Left ventricle myocardium inferior (tissue), 1 donor: ENCODE measurements around the gene RRP1B. TPM values are rescaled to one million over a fixed set of nuclear protein-coding genes. Genes with fewer than 3 reads are reported as not detected.

ENCODE experiments used
- DNase-seq: peaks from one replicate; pipeline ENCODE4 v3.0.0-alpha.2; 2020
- H3K27ac ChIP-seq: fragments of 200-600 bp; replicated peaks from 2 replicates; pipeline ENCODE4 v1.8.0; 2021
- H3K27me3 ChIP-seq: fragments of 200-600 bp; 2 replicates; pipeline ENCODE4 v1.8.0; 2021; ENCODE audit warnings: low read depth
- H3K36me3 ChIP-seq: fragments of 200-600 bp; 2 replicates; pipeline ENCODE4 v1.8.0; 2021
- H3K4me1 ChIP-seq: fragments of 200-600 bp; 2 replicates; pipeline ENCODE4 v1.8.0; 2021
- H3K4me3 ChIP-seq: fragments of 200-600 bp; 2 replicates; pipeline ENCODE4 v1.8.0; 2021; ENCODE audit warnings: mild to moderate bottlenecking, moderate library complexity
- H3K9me3 ChIP-seq: fragments of 200-600 bp; replicated peaks from 2 replicates; pipeline ENCODE4 v1.8.0; 2021
- CTCF ChIP-seq: fragments of 200-600 bp; IDR thresholded peaks from 2 replicates; pipeline ENCODE4 v1.8.0; 2021; ENCODE audit warnings: antibody characterized with exemption, mild to moderate bottlenecking, borderline replicate concordance
- intact Hi-C: fragments of 100-400 bp; cut with micrococcal nuclease; formaldehyde crosslinking; loops from one replicate; pipeline ENCODE4 v1.11.0; 2022
- total RNA-seq: library from RNA; stranded (reverse); fragmentation: NEBNext Ultra II Directional; extraction: Animal tissue kit (Norgen Biotek cat#: 25700); gene quantifications from one replicate; pipeline ENCODE4 v1.2.1, GENCODE V29; 2021
- donor health status: DM: no; HTN: yes; CAD: no; lungs with severe emphysema.

RRP1B gene
- total RNA-seq, 1 donor from 2014 or later: 8.9 TPM

GRCh38 chr21:43718872-43719747, 59.8 kb downstream of the RRP1B start, which contains the start of gene PDXK:
PDXK (plus strand) TSS chr21:43719129; CDS start chr21:43719295, 166 bp downstream.
- peak; percentile 88 for DNase-seq
- peak within 1 kb of the TSS; percentile 91 for H3K4me3 ChIP-seq
- no peak for TF ChIP-seq CTCF
- peak within 1 kb of the TSS; percentile 88 for H3K27ac ChIP-seq
- H3K9me3 ChIP-seq: no peaks in the 10 kb centered on the region
- H3K27me3 ChIP-seq: no peaks in the 10 kb centered on the region
- peaks cover 49% of the 10 kb centered on the region for H3K4me1 ChIP-seq
- intact Hi-C loops: no loop called here
- H3K36me3 ChIP-seq: peaks cover 6% of the 10 kb centered on the region

DNA sequence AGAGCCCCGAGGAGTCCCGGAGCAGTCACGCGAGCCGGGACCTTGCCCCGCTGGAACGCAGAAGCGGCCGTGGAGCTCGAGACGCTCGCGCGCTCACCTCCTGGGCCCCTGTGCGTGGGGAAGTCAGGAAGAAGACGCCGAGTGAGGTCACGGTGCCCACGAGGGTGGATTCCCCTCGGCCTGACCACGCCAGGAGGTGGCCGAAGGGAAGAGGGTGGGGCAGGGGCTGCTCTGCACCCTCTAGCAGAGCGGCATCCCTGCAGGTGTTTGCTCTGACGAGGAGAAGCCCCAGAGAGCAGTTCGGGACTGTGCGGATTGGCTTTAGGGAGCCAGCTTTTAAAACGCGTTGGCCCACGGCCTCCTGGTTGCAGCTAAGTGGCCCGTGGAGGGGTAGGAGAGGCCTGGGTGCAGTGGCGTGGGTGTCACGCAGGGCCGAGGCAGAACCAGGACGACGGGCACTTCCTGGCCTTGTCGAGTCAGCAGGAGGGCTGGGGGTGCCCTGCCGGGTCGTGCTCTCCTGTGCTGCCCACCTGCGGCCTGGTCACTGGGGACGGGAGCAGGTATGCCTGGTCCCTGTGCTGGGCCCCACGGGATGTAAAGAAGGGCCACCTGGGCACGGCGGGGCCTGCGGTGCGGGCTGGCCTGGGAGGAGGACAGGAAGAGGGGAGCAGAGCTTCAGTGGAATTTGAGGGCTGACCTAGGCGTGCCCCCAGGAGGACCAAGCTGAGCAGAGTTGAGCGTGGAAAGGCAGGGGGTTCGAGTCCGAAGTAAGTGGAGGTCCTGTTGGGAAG, 60.6 kb downstream of the RRP1B start:
- no peak for TF ChIP-seq CTCF
- peak overlapping the region; percentile 91 for H3K4me3 ChIP-seq
- H3K27ac ChIP-seq: peak overlapping the region; percentile 88
- no peak for DNase-seq
- intact Hi-C loops: no loop called here
- no peaks in the 10 kb centered on the region for H3K27me3 ChIP-seq
- H3K4me1 ChIP-seq: peaks cover 50% of the 10 kb centered on the region
- H3K36me3 ChIP-seq: peaks cover 6% of the 10 kb centered on the region
- H3K9me3 ChIP-seq: no peaks in the 10 kb centered on the region

- Histone ChIP-seq H3K4me1 (peaks cover 57% of the 10 kb centered on the region), H3K36me3 (peaks cover 6% of the 10 kb centered on the region), H3K27ac (no peak overlapping the region), H3K4me3 (peak overlapping the region; percentile 91), H3K9me3 (no peaks in the 10 kb centered on the region), H3K27me3 (no peaks in the 10 kb centered on the region)
- TF ChIP-seq CTCF: no peak
- no peak for DNase-seq
- intact Hi-C loops: no loop called here
Measured at GRCh38 chr21:43720539-43721166, 61.3 kb downstream of the RRP1B start.

- Histone ChIP-seq H3K4me3 (peak overlapping the region; percentile 91), H3K4me1 (peaks cover 63% of the 10 kb centered on the region), H3K36me3 (peaks cover 6% of the 10 kb centered on the region), H3K27ac (no peak overlapping the region), H3K9me3 (no peaks in the 10 kb centered on the region), H3K27me3 (no peaks in the 10 kb centered on the region)
- no peak for DNase-seq
- no peak for TF ChIP-seq CTCF
- intact Hi-C loops: no loop called here
Measured at GRCh38 chr21:43721206-43721605, 61.8 kb downstream of the RRP1B start.

DNA sequence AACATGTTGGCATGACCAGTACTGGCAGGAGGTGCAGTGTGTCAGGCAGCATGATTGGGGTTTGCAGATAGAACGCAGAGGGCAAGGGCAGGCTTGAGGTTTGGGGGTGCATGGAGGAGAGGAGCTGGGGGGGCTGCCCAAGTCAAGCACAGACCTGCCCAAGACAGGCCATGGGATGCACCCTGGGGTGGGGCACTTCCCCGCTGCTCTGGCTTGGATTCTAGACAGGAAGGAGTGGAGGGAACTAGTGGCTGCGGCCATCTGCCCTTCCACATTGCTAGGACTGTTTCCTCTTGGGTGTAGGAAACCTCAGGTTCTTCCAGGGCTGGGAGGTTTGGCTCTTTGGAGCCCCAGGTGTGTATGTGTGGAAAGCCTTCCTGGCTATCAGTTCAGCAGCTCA, 62.6 kb downstream of the RRP1B start:
- Histone ChIP-seq H3K27ac (no peak overlapping the region), H3K4me1 (peaks cover 70% of the 10 kb centered on the region), H3K36me3 (peaks cover 6% of the 10 kb centered on the region), H3K27me3 (no peaks in the 10 kb centered on the region), H3K4me3 (no peak overlapping the region), H3K9me3 (no peaks in the 10 kb centered on the region)
- intact Hi-C loops: no loop called here
- DNase-seq: no peak
- no peak for TF ChIP-seq CTCF
